ENCODE results near the gene ENC1.

The ENC1 gene

GRCh38 chr5:74599148-74599547 lies 41.4 kb downstream of the ENC1 start:
- no peak for DNase-seq

- DNase-seq, result no peak
Measured at GRCh38 chr5:74598731-74599130, 41.8 kb downstream of the ENC1 start.

- no peak for DNase-seq
Measured at GRCh38 chr5:74596927-74597326, 43.6 kb downstream of the ENC1 start.

GRCh38 chr5:74595143-74595925 lies 45.2 kb downstream of the ENC1 start:
- DNase-seq, result no peak

- DNase-seq, result no peak
Measured at GRCh38 chr5:74594137-74595040, 46.1 kb downstream of the ENC1 start.

- DNase-seq, result no peak
Measured at GRCh38 chr5:74589204-74590056, 51.1 kb downstream of the ENC1 start.

GRCh38 chr5:74588415-74588814 lies 52.1 kb downstream of the ENC1 start:
- no peak for DNase-seq

GRCh38 chr5:74587890-74588289 lies 52.6 kb downstream of the ENC1 start:
- DNase-seq, result no peak

GRCh38 chr5:74587300-74587699 lies 53.2 kb downstream of the ENC1 start:
- no peak for DNase-seq

- DNase-seq, result no peak
Measured at GRCh38 chr5:74586856-74587255, 53.7 kb downstream of the ENC1 start.

GRCh38 chr5:74582853-74583252 lies 57.7 kb downstream of the ENC1 start:
- no peak for DNase-seq

- DNase-seq, result no peak
Measured at GRCh38 chr5:74581988-74582365, 58.6 kb downstream of the ENC1 start.

- no peak for DNase-seq
Measured at GRCh38 chr5:74580729-74581109, 59.8 kb downstream of the ENC1 start.

GRCh38 chr5:74579215-74579614 lies 61.3 kb downstream of the ENC1 start:
- peak; percentile 37 to 57 for DNase-seq

GRCh38 chr5:74578356-74579044 lies 62.0 kb downstream of the ENC1 start:
- DNase-seq, result no peak

All from CD4-positive, alpha-beta T cell treated with Interleukin-4 for 1 hour (primary cell).